HG03442 (cell line): ENCODE data around the gene LMNTD1.
"Not testable (repeated sequence)": the region's sequence is repeated elsewhere in the genome, so short reads cannot be mapped to it uniquely, and the experiment has no call there.

ENCODE experiments used
- ATAC-seq: cut with Tn5 transposase; IDR thresholded peaks from one replicate; pipeline ENCODE4 v1.9.1; 2021; ENCODE audit warnings: mild to moderate bottlenecking, moderate library complexity; ENCODE audit not compliant: unreplicated experiment

Gene LMNTD1

GRCh38 chr12:25493682-25494081 lies 59.4 kb downstream of the LMNTD1 start:
- ATAC-seq = no peak

GRCh38 chr12:25491396-25492325 lies 61.4 kb downstream of the LMNTD1 start:
- ATAC-seq = no peak

- not testable (repeated sequence) for ATAC-seq
Measured at GRCh38 chr12:25488956-25489870, 63.9 kb downstream of the LMNTD1 start.

- ATAC-seq = no peak
Measured at GRCh38 chr12:25482625-25483024, 70.5 kb downstream of the LMNTD1 start.

GRCh38 chr12:25480145-25480544 lies 72.9 kb downstream of the LMNTD1 start:
- ATAC-seq = no peak

GRCh38 chr12:25477217-25477616 lies 75.9 kb downstream of the LMNTD1 start:
- ATAC-seq = no peak

GRCh38 chr12:25472453-25472852 lies 80.6 kb downstream of the LMNTD1 start:
- no peak for ATAC-seq

- ATAC-seq = no peak
Measured at GRCh38 chr12:25469861-25470260, 83.2 kb downstream of the LMNTD1 start.

GRCh38 chr12:25469368-25469767 lies 83.7 kb downstream of the LMNTD1 start:
- no peak for ATAC-seq

- ATAC-seq = no peak
Measured at GRCh38 chr12:25463521-25463920, 89.6 kb downstream of the LMNTD1 start.

- ATAC-seq = no peak
Measured at GRCh38 chr12:25463005-25463404, 90.1 kb downstream of the LMNTD1 start.

GRCh38 chr12:25459541-25459951 lies 93.5 kb downstream of the LMNTD1 start:
- peak; percentile 79 for ATAC-seq

GRCh38 chr12:25458047-25458552 lies 95.0 kb downstream of the LMNTD1 start:
- no peak for ATAC-seq

GRCh38 chr12:25456474-25456873 lies 96.6 kb downstream of the LMNTD1 start:
- no peak for ATAC-seq

- no peak for ATAC-seq
Measured at GRCh38 chr12:25455696-25456095, 97.4 kb downstream of the LMNTD1 start.

- ATAC-seq = no peak
Measured at GRCh38 chr12:25449007-25449406, 104.1 kb downstream of the LMNTD1 start.

- no peak for ATAC-seq
Measured at GRCh38 chr12:25447046-25447445, 106.0 kb downstream of the LMNTD1 start.

- no peak for ATAC-seq
Measured at GRCh38 chr12:25438638-25439037, 114.4 kb downstream of the LMNTD1 start.

GRCh38 chr12:25436206-25437030 lies 116.7 kb downstream of the LMNTD1 start:
- peak; percentile 63 for ATAC-seq

- ATAC-seq = no peak
Measured at GRCh38 chr12:25435431-25435830, 117.7 kb downstream of the LMNTD1 start.
